Measurements from ENCODE around the gene TMEM191C.
"Not testable (repeated sequence)": the region's sequence is repeated elsewhere in the genome, so short reads cannot be mapped to it uniquely, and the experiment has no call there.

DNA sequence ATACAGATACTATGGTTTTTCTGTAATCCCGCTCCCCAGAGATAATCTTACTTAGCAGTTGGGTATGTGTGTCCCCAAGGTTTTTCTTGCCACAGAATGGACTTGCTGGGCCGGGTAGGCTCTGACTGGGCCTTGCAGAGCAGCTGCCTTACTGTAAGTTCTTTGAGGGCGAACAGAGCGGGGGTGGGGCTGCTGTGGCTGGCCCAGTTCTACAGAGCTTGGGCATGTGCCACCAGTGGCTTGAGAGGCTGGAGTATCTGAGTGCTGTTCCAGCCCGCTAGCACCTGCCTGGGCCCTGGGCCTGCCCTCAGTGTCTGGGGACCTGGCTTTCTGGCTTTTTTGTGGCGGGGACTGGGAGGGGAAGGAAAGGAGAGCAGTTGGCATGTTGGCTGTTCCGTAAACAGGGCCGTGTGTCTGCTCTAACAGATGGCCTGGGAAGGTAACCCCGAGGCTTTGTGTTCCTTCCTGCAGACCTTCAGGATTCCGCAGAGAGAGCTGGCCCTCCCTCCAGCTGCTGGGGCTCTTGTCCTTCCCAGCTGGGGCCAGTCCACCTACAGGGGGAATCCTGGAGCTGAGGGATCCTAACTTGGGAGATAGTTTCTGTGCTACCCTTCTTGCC lies 27.1 kb upstream of the TMEM191C start:
- TF ChIP-seq, protein P1, sequence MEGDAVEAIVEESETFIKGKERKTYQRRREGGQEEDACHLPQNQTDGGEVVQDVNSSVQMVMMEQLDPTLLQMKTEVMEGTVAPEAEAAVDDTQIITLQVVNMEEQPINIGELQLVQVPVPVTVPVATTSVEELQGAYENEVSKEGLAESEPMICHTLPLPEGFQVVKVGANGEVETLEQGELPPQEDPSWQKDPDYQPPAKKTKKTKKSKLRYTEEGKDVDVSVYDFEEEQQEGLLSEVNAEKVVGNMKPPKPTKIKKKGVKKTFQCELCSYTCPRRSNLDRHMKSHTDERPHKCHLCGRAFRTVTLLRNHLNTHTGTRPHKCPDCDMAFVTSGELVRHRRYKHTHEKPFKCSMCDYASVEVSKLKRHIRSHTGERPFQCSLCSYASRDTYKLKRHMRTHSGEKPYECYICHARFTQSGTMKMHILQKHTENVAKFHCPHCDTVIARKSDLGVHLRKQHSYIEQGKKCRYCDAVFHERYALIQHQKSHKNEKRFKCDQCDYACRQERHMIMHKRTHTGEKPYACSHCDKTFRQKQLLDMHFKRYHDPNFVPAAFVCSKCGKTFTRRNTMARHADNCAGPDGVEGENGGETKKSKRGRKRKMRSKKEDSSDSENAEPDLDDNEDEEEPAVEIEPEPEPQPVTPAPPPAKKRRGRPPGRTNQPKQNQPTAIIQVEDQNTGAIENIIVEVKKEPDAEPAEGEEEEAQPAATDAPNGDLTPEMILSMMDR (IDR thresholded peaks at IDR 0.05) = not testable (repeated sequence)
- not testable (repeated sequence) for TF ChIP-seq EZH2phosphoT487, EZH2 (IDR thresholded peaks at IDR 0.05)
